A673 (cell line): ENCODE measurements around the gene ACTR6.

Experiments
- CTCF ChIP-seq: fragments of 300-800, 200-600 bp; sonication (generic); conservative IDR thresholded peaks from 2 replicates; pipeline ENCODE4 v1.5.1; 2017; ENCODE audit warnings: low read depth, mild to moderate bottlenecking, antibody characterized with exemption, low read length, moderate library complexity, mixed read lengths
- EZH2 ChIP-seq: fragments of 200-600 bp; sonication (generic); IDR thresholded peaks from 2 replicates; pipeline ENCODE4 v1.6.1; 2017; ENCODE audit warnings: borderline replicate concordance, low read depth, mild to moderate bottlenecking, mixed read lengths, antibody characterized with exemption, low read length; ENCODE audit not compliant: poor library complexity, severe bottlenecking

GRCh38 chr12:100165356-100165755 is 35.3 kb upstream of the ACTR6 start:
- no peak for TF ChIP-seq CTCF
- TF ChIP-seq EZH2, result no peak
